Stimulated activated naive CD8-positive, alpha-beta T cell treated with anti-CD3 and anti-CD28 coated beads, Interleukin-15, Interleukin-2, amounts not matched to agents 100 ng/mL and 50 ng/mL, for 24 hours (primary cell): ENCODE results near the gene FCHO1.

Experiments
- H3K27ac Mint-ChIP-seq: one replicate; pipeline ENCODE4 v1.8.0; 2021; ENCODE audit warnings: mild to moderate bottlenecking, mixed read lengths
- H3K27me3 Mint-ChIP-seq: one replicate; pipeline ENCODE4 v1.8.0; 2021; ENCODE audit warnings: mixed read lengths
- H3K36me3 Mint-ChIP-seq: one replicate; pipeline ENCODE4 v1.8.0; 2021; ENCODE audit warnings: low read depth, mixed read lengths
- H3K4me1 Mint-ChIP-seq: one replicate; pipeline ENCODE4 v1.8.0; 2021; ENCODE audit warnings: low read depth, mixed read lengths
- H3K4me3 Mint-ChIP-seq: one replicate; pipeline ENCODE4 v1.8.0; 2021; ENCODE audit warnings: mild to moderate bottlenecking, mixed read lengths
- H3K9me3 Mint-ChIP-seq: one replicate; pipeline ENCODE4 v1.8.0; 2021; ENCODE audit warnings: mixed read lengths

Gene FCHO1, protein sequence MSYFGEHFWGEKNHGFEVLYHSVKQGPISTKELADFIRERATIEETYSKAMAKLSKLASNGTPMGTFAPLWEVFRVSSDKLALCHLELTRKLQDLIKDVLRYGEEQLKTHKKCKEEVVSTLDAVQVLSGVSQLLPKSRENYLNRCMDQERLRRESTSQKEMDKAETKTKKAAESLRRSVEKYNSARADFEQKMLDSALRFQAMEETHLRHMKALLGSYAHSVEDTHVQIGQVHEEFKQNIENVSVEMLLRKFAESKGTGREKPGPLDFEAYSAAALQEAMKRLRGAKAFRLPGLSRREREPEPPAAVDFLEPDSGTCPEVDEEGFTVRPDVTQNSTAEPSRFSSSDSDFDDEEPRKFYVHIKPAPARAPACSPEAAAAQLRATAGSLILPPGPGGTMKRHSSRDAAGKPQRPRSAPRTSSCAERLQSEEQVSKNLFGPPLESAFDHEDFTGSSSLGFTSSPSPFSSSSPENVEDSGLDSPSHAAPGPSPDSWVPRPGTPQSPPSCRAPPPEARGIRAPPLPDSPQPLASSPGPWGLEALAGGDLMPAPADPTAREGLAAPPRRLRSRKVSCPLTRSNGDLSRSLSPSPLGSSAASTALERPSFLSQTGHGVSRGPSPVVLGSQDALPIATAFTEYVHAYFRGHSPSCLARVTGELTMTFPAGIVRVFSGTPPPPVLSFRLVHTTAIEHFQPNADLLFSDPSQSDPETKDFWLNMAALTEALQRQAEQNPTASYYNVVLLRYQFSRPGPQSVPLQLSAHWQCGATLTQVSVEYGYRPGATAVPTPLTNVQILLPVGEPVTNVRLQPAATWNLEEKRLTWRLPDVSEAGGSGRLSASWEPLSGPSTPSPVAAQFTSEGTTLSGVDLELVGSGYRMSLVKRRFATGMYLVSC

DNA sequence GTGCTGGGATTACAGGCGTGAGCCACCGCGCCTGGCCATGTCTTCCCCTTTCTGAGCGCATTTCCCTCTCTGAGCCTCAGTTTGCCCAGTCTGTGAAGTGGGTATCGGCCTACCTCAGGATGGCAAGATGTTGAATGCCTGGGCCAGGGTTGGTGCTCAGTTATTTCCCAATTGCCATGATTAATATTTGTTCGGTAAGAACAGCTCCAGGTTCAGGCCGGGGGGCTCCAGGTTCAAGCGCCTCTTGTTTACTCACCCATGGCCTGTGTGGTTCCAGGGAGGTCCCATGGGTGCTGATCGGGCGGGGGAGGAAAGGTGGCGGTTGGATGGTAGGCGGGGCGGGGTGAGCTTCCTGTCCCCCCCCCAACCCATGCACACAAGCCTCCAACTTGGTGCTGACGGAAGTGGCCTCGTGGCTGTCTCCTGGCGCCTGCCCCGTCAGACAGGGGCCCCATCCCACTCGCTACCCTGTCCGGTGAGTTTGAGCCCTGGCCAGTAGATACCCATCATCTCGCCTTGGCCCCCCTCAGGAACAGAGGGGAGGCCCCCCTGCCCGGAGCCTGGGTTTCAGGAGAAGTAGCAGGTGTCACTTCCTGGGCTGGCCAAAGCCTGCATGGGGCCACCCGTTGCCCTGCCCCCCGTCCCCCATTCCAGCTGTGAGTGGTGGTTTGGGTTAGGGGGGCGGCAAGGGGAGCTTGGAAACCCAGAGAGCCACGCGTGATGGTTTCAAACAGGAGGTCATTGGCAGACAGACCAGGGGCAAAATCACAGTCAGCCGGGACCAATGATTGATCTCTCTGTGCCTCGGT is at the start of gene FCHO1:
FCHO1 (plus strand) TSS at position 375 of the 809 bp plus-strand sequence. CDS start 3,688 bp downstream, outside the sequence.
- Mint-ChIP-seq H3K9me3 (no peaks in the 10 kb centered on the region), H3K4me1 (peaks cover 74% of the 10 kb centered on the region), H3K36me3 (peaks cover 11% of the 10 kb centered on the region), H3K27ac (peak within 1 kb of the TSS; percentile 95), H3K4me3 (peak within 1 kb of the TSS; percentile 88), H3K27me3 (no peaks in the 10 kb centered on the region)

DNA sequence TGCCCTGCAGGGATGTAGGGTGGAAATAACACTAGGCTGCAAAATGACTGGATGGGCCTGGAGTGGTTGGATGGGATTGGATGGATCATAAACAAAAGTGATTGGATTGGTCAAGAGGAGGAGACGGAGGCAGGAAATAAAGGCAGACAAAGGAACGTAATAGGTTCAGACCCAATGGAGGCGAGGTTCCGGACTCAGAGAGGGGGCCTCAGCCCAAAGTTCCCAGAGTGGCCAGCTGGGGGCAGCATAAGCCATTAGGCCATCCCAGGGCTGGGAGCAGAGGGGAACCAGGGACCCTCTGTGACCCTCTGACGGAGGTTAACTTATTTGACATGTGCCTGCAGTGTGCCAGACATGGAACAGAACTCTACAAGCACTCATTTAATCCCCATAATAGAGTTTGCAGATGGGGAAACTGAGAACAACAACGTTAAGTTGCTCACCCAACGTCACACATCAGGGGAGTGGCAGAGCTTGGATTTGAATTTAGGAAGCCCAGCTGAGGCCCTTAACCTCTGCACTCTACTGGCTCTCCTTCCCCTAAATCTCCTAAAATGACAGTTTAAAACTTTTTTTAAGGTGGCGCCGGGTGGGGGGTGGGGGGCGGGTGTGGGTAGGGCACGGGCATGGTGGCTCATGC is 47.3 kb upstream of the FCHO1 start:
- Mint-ChIP-seq H3K4me3 (no peak overlapping the region), H3K27me3 (peaks cover 6% of the 10 kb centered on the region), H3K4me1 (no peaks in the 10 kb centered on the region), H3K27ac (no peak overlapping the region), H3K9me3 (no peaks in the 10 kb centered on the region), H3K36me3 (no peaks in the 10 kb centered on the region)

DNA sequence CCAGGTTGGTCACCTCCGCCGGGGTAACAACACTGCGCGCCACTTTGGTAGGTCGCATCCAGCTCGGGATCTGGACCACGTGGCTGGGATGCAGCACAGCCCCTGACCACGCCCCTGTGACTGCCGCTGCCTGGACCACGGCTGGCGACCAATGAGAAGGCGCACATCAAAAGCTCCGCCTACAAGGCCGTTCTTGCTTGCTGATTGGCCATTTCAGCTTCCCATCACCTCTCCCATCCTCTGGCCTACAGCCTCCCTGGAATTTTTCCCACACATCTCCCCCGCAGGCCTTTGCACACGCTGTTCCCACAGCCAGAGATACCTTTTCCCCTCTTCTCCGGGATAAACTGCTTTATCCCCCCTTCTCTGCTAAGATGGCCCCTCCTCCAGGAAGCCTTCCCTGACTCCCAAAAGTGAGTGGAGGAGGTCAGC is 44.5 kb upstream of the FCHO1 start:
- no peaks in the 10 kb centered on the region for H3K9me3 Mint-ChIP-seq
- no peak overlapping the region for H3K4me3 Mint-ChIP-seq
- H3K4me1 Mint-ChIP-seq: no peaks in the 10 kb centered on the region
- H3K36me3 Mint-ChIP-seq: no peaks in the 10 kb centered on the region
- no peaks in the 10 kb centered on the region for H3K27me3 Mint-ChIP-seq
- H3K27ac Mint-ChIP-seq: no peak overlapping the region

DNA sequence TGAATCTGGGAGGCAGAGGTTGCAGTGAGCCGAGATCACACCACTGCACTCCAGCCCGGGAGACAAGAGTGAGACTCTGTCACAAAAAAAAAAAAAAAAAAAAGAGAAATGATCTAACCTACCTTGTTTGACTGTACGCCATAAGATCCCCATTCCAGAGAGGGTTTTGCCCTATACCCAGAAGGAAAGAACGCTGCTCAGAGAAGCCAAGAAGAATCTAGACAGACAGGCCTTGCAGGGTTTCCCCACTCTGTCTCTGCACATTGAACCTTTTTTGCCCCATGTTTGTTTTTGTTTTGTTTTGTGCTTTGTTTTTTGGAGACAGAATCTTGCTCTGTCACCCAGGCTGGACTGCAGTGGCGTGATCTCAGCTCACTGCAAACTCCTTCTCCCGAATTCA is 39.4 kb upstream of the FCHO1 start:
- H3K36me3 Mint-ChIP-seq: no peaks in the 10 kb centered on the region
- H3K27ac Mint-ChIP-seq: no peak overlapping the region
- H3K4me1 Mint-ChIP-seq: no peaks in the 10 kb centered on the region
- no peaks in the 10 kb centered on the region for H3K27me3 Mint-ChIP-seq
- no peaks in the 10 kb centered on the region for H3K9me3 Mint-ChIP-seq
- no peak overlapping the region for H3K4me3 Mint-ChIP-seq

DNA sequence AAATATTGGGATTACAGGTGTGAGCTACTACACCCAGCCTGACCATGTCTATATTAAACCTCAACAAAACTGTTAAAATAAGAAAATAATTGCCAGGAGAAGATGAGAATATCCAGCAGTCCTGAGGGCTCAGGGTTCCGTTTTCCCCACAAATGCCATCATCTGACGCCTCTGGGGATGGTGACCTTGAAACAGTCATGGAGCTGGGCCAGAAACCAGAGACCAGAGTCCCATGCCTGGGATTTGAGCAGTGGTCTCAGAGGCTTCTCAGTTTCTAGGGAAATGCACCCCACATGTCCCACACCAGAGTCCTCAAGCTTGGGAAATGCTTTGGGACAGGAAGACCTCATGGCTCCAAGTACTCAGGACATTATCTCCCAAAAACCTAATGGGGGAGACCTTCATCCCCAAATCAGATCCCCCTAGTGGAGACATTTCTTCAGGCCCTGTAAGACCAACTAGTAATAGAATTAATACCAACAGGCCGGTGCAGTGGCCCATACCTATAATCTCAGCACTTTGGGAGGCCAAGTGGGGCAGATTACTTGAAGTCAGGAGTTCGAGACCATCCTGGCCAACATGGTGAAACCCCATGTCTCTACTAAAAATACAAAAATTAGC is 34.9 kb upstream of the FCHO1 start:
- Mint-ChIP-seq H3K9me3 (no peaks in the 10 kb centered on the region), H3K36me3 (peaks cover 3% of the 10 kb centered on the region), H3K4me1 (peaks cover 29% of the 10 kb centered on the region)

DNA sequence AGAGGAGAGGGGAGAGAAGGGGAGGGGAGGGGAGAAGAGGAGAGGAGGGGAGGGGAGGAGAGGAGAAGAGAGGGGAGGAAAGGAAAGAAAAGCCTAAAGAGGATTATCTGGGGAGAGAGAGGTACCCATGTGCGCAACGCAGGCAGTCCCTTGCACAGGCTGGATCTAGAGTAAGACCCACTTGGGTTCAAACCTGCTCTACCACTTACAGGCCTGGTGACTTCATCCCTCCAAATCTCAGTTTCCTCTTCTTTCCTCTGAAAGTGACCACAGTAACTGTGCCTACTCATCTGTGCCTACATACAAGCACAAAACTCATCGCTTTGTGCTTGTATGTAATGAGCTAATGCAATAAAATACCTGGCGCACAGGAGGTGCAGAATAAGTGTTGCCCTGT is 32.7 kb upstream of the FCHO1 start:
- H3K27ac Mint-ChIP-seq: peak overlapping the region; percentile 84
- no peaks in the 10 kb centered on the region for H3K9me3 Mint-ChIP-seq
- H3K36me3 Mint-ChIP-seq: peaks cover 3% of the 10 kb centered on the region
- no peaks in the 10 kb centered on the region for H3K27me3 Mint-ChIP-seq
- peaks cover 36% of the 10 kb centered on the region for H3K4me1 Mint-ChIP-seq
- H3K4me3 Mint-ChIP-seq: peak overlapping the region; percentile 83

More for the DNA sequence above, 34.9 kb upstream of the FCHO1 start:
- H3K27ac Mint-ChIP-seq: no peak overlapping the region
- no peaks in the 10 kb centered on the region for H3K27me3 Mint-ChIP-seq
- no peak overlapping the region for H3K4me3 Mint-ChIP-seq

DNA sequence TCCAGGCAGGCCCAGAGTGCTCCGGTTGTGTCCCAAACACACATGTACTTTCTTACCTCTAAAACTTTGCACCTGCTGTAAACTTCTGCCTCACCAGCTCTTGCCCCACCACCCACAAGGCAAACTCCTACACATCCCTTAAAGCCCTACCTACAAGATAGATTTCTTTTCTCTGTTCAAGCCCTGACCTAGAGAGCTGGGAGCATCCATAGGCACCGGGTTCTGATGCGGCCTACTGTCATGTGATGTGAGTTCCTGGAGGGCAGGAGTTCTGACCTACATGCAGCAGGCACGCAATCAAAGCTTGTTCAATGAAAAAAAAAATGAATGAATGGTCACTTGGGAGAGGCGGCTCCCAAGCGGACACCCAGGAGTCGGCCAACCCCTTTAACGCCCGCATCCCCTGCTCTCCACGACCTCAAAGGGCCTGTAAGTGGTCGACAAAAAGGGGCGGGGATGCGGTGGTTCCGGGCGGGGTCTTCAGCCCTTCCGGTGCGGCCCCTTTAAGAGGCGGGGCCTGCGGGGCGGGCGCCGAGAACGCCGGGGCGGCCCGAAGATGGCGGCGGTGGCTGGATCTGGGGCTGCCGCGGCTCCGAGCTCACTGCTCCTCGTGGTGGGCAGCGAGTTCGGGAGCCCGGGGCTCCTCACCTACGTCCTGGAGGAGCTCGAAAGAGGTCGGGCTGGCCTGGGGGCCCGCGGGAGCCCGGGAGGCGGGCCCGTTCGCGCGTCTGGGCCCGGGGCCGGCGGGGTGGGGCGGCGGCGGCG is 32.1 kb upstream of the FCHO1 start, which contains the start of gene MAP1S:
MAP1S (plus strand) TSS at position 534 of the 765 bp plus-strand sequence; CDS start at position 557, 23 bp downstream.
- peaks cover 7% of the 10 kb centered on the region for H3K36me3 Mint-ChIP-seq

DNA sequence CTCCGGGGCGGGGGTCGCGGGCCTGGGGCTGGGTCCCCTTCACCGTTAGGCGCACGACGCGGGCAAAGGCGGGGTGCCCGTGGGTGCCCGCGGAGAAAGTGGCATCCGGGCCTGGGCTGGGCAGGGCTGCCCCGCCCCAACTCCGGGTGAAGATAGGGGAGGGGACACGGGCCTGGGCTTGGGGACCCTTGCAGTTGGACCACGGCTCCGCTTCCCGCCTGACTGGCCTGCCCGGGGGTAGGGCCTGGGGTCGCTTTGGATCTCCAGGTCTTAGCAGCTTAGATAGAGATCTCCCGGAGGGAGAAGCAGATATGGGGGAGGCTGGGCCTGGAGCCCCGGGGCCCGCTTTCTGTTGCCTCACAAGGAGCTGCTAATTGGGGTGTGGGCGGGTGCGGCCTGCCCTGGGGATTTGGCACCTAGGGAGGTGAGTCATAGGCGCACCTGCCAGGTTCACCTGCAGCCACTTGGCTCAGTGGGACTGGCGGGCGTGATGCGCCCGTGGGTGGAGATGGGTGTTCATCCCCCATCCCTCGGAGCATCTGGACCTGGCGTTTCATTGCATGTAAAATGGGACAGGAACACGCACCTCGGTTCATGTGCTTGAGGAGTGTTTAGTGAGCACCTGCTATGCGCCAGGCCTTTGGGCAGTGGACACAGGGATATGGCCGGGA is 31.4 kb upstream of the FCHO1 start:
- H3K36me3 Mint-ChIP-seq: peaks cover 9% of the 10 kb centered on the region
- peaks cover 36% of the 10 kb centered on the region for H3K4me1 Mint-ChIP-seq
- no peaks in the 10 kb centered on the region for H3K27me3 Mint-ChIP-seq
- peak overlapping the region; percentile 85 for H3K27ac Mint-ChIP-seq
- peak overlapping the region; percentile 88 for H3K4me3 Mint-ChIP-seq
- H3K9me3 Mint-ChIP-seq: no peaks in the 10 kb centered on the region

More for the DNA sequence above, 32.1 kb upstream of the FCHO1 start, which contains the start of gene MAP1S:
- H3K27ac Mint-ChIP-seq: peak within 1 kb of the TSS; percentile 85
- H3K27me3 Mint-ChIP-seq: no peaks in the 10 kb centered on the region
- H3K9me3 Mint-ChIP-seq: no peaks in the 10 kb centered on the region
- H3K4me3 Mint-ChIP-seq: peak within 1 kb of the TSS; percentile 88
- peaks cover 36% of the 10 kb centered on the region for H3K4me1 Mint-ChIP-seq

DNA sequence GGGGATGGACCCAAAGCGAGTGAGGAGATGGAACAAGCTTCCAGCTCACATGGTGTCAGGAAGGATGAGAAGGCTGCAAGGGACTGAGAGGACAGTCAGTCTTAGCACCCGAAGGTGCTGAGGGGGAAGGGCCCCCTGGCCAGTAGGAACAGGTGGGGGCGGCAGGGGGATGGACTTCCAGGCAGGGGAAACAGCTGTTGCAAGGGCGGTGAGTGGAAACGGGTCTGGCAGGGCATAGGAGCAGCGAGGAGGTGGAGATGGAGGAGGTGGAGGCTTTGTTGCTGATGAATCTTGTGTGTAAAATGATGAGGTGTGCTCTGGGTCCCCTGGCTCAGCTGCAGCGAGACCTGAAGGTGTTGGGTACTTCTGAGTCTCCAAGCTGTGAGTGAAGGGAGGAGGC is 30.8 kb upstream of the FCHO1 start:
- Mint-ChIP-seq H3K36me3 (peaks cover 12% of the 10 kb centered on the region), H3K9me3 (no peaks in the 10 kb centered on the region), H3K27me3 (no peaks in the 10 kb centered on the region), H3K27ac (peak overlapping the region; percentile 85), H3K4me1 (peaks cover 36% of the 10 kb centered on the region), H3K4me3 (peak overlapping the region; percentile 88)

DNA sequence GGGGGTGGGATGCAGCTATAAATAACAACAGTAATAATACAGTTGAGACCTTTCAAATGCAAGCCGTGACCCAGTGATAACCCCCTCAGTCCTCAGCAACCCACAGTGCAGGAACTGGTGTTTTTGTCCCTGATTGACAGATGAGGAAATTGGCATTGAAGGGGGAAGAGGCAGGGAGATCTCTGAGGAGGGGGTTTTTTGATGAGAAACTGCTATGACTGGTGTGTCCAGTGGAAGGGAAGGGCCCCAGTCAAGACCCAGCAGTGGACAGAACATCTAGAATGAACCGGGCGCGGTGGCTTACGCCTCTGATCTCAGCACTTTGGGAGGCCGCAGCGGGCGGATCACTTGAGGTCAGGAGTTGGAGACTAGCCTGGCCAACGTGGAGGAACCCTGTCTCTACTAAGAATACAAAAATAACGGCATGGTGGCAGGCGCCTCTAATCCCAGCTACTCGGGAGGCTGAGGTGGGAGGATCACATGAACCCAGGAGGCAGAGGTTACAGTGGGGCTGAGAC is 30.1 kb upstream of the FCHO1 start:
- H3K27ac Mint-ChIP-seq: peak overlapping the region; percentile 71
- H3K4me3 Mint-ChIP-seq: peak overlapping the region; percentile 88
- H3K27me3 Mint-ChIP-seq: no peaks in the 10 kb centered on the region
- peaks cover 36% of the 10 kb centered on the region for H3K4me1 Mint-ChIP-seq
- H3K36me3 Mint-ChIP-seq: peaks cover 13% of the 10 kb centered on the region
- no peaks in the 10 kb centered on the region for H3K9me3 Mint-ChIP-seq

DNA sequence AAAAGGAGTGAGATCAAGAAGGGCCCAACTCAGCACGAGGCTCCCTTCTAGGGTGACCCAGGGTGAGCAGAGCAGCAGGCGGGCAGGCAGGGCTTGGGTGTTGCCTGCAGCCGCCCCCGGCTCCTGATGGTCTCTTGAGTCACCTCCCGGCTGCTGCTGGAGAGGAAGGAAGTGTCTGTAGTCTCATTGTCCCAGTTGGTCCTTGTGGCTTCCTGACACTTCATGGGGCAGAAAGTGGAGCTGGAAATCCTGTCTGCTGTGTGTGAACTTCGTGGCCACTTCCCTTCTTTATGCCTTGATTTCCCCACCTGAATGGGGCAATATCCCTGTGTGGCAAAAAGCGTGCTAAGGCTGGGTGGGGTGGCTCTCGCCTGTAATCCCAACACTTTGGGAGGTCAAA is 29.5 kb upstream of the FCHO1 start:
- H3K36me3 Mint-ChIP-seq: peaks cover 13% of the 10 kb centered on the region
- H3K4me3 Mint-ChIP-seq: peak overlapping the region; percentile 88
- no peaks in the 10 kb centered on the region for H3K27me3 Mint-ChIP-seq
- peaks cover 36% of the 10 kb centered on the region for H3K4me1 Mint-ChIP-seq
- H3K27ac Mint-ChIP-seq: peak overlapping the region; percentile 71
- H3K9me3 Mint-ChIP-seq: no peaks in the 10 kb centered on the region

DNA sequence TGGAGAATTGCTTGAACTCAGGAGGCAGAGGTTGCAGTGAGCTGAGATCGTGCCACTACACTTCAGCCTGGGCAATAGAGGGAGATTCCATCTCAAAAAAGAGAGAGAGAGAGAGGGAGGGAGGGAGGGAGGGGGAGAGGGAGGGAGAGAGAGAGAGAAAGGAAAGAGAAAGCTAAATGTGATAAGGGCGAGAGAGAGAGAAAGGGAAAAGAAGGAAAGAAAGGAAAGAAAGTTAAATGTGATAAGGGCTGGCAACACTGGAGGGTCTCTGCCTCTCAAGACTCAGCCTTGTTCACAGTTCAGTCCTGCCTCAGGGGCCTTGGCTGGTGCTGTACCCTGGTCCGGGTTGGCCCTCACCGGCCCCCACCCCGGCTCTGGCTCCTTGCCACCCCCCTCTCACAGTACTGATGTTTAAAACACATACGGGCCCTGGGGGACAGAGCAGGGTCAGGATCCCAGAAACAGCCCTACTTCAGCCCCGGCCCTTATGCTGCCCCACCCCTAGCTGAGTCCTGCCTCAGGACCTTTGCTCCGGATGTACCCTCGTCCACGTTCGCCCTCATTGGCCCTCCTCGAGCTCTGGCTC is 28.5 kb upstream of the FCHO1 start:
- no peak overlapping the region for H3K4me3 Mint-ChIP-seq
- no peak overlapping the region for H3K27ac Mint-ChIP-seq
- peaks cover 30% of the 10 kb centered on the region for H3K4me1 Mint-ChIP-seq
- H3K27me3 Mint-ChIP-seq: no peaks in the 10 kb centered on the region
- H3K36me3 Mint-ChIP-seq: peaks cover 13% of the 10 kb centered on the region
- H3K9me3 Mint-ChIP-seq: no peaks in the 10 kb centered on the region
